ENCODE measurements around the gene TECTA. TPM values are rescaled to one million over a fixed set of nuclear protein-coding genes. Genes with fewer than 3 reads are reported as not detected.

Gene TECTA
- total RNA-seq, 2 donors from 2014 or later: 0.20 to 0.33 TPM

Other genes starting within 250 kb of the TECTA start
- 1 to 10 TPM; 6.9 to 9.4 TPM for gene TBCEL, start 77.1 kb upstream of the TECTA start, total RNA-seq
- 10 to 100 TPM; 19.5 to 37.2 TPM for gene SC5D, start 191.5 kb downstream of the TECTA start, total RNA-seq